Neural progenitor cell (in vitro differentiated cells): ENCODE measurements around the gene ESRRA. TPM values are rescaled to one million over a fixed set of nuclear protein-coding genes. Genes with fewer than 3 reads are reported as not detected.
A peak's percentile ranks its signal among the peaks of the same experiment; 100 is the strongest.

Source experiments
- DNase-seq: peaks from one replicate; pipeline ENCODE4 v3.0.0-alpha.2; 2016; ENCODE audit warnings: low spot score
- H2AFZ ChIP-seq: fragments of 200-600 bp; sonication (generic); replicated peaks from 2 replicates; pipeline ENCODE4 v1.6.1; 2016; ENCODE audit warnings: antibody characterized with exemption
- H3F3A ChIP-seq: fragments of 200-600 bp; sonication (generic); 2 replicates; pipeline ENCODE4 v1.6.1; 2016; ENCODE audit warnings: antibody characterized with exemption, low read depth
- H3K27ac ChIP-seq: fragments of 200-600 bp; sonication (generic); 2 replicates; pipeline ENCODE4 v1.5.1; 2016; ENCODE audit warnings: mild to moderate bottlenecking
- H3K27me3 ChIP-seq: fragments of 200-600 bp; sonication (generic); 2 replicates; pipeline ENCODE4 v1.6.1; 2016; ENCODE audit warnings: mild to moderate bottlenecking, moderate library complexity
- H3K36me3 ChIP-seq: fragments of 200-600 bp; sonication (generic); 2 replicates; pipeline ENCODE4 v1.5.1; 2016
- H3K4me1 ChIP-seq: fragments of 200-600 bp; sonication (generic); 2 replicates; pipeline ENCODE4 v1.6.1; 2016; ENCODE audit warnings: mixed run types
- H3K4me2 ChIP-seq: fragments of 200-600 bp; sonication (generic); 2 replicates; pipeline ENCODE4 v1.6.1; 2016
- H3K4me3 ChIP-seq: fragments of 200-600 bp; sonication (generic); 2 replicates; pipeline ENCODE4 v1.5.1; 2016
- H3K79me2 ChIP-seq: fragments of 200-600 bp; sonication (generic); 2 replicates; pipeline ENCODE4 v1.6.1; 2016; ENCODE audit warnings: low read depth
- H3K9ac ChIP-seq: fragments of 200-600 bp; sonication (generic); 2 replicates; pipeline ENCODE4 v1.6.1; 2016
- H3K9me3 ChIP-seq: fragments of 200-600 bp; sonication (generic); 2 replicates; pipeline ENCODE4 v1.5.1; 2016; ENCODE audit warnings: low read depth
- H4K20me1 ChIP-seq: fragments of 200-600 bp; sonication (generic); 2 replicates; pipeline ENCODE4 v1.6.1; 2016; ENCODE audit warnings: low read depth
- H3K27ac Mint-ChIP-seq: 3 replicates; pipeline ENCODE4 v1.8.0; 2021; ENCODE audit warnings: mixed read lengths
- H3K27me3 Mint-ChIP-seq: 2 replicates; pipeline ENCODE4 v1.8.0; 2022; ENCODE audit warnings: low read depth, mild to moderate bottlenecking, inconsistent platforms, moderate library complexity, mixed read lengths; ENCODE audit not compliant: insufficient read depth
- H3K36me3 Mint-ChIP-seq: 3 replicates; pipeline ENCODE4 v1.8.0; 2021; ENCODE audit warnings: mixed read lengths
- H3K4me1 Mint-ChIP-seq: 3 replicates; pipeline ENCODE4 v1.8.0; 2021; ENCODE audit warnings: mixed read lengths
- H3K4me3 Mint-ChIP-seq: 3 replicates; pipeline ENCODE4 v1.8.0; 2021; ENCODE audit warnings: mild to moderate bottlenecking, moderate library complexity, mixed read lengths
- H3K9me3 Mint-ChIP-seq: 3 replicates; pipeline ENCODE4 v1.8.0; 2020; ENCODE audit warnings: mixed read lengths
- CTCF ChIP-seq: fragments of 200-600 bp; sonication (generic); IDR thresholded peaks from 2 replicates; pipeline ENCODE4 v1.5.1; 2017; ENCODE audit warnings: antibody characterized with exemption, mild to moderate bottlenecking
- EZH2 ChIP-seq: fragments of 200-600 bp; sonication (generic); IDR thresholded peaks from 2 replicates; pipeline ENCODE4 v1.6.1; 2017; ENCODE audit warnings: antibody characterized with exemption, mild to moderate bottlenecking, moderate library complexity
- EZH2phosphoT487 ChIP-seq: fragments of 200-600 bp; sonication (generic); IDR thresholded peaks from 2 replicates; pipeline ENCODE4 v1.6.1; 2017; ENCODE audit warnings: antibody characterized with exemption
- total RNA-seq: library from RNA; depleted of rRNA; stranded (reverse); fragments of >200 nt; gene quantifications from 2 replicates; pipeline ENCODE4 v1.2.3, GENCODE V29; 2015; ENCODE audit warnings: low replicate concordance

The ESRRA gene
- total RNA-seq, 1 donor from 2014 or later = 5.5 TPM

GRCh38 chr11:64316672-64317324 lies 11.5 kb downstream of the ESRRA start:
- peak overlapping the region; percentile 78 for H2AFZ ChIP-seq
- H4K20me1 ChIP-seq = peaks cover 12% of the 10 kb centered on the region
- peak overlapping the region; percentile 82 for H3K4me3 ChIP-seq
- no peaks in the 10 kb centered on the region for H3K27me3 ChIP-seq
- Mint-ChIP-seq H3K4me3 (peak overlapping the region; percentile 95), H3K27me3 (peaks cover 2% of the 10 kb centered on the region), H3K4me1 (peaks cover 17% of the 10 kb centered on the region), H3K9me3 (no peaks in the 10 kb centered on the region), H3K27ac (no peak overlapping the region), H3K36me3 (peaks cover 12% of the 10 kb centered on the region)
- peaks cover 26% of the 10 kb centered on the region for H3K79me2 ChIP-seq
- TF ChIP-seq EZH2phosphoT487 (no peak), CTCF (no peak), EZH2 (no peak)
- peak overlapping the region; percentile 65 for H3K9ac ChIP-seq
- peak overlapping the region; percentile 32 for H3K27ac ChIP-seq
- H3K4me1 ChIP-seq = peaks cover 12% of the 10 kb centered on the region
- no peaks in the 10 kb centered on the region for H3K9me3 ChIP-seq
- H3K36me3 ChIP-seq = no peaks in the 10 kb centered on the region
- peaks cover 29% of the 10 kb centered on the region for H3F3A ChIP-seq
- DNase-seq = peak; percentile 31
- H3K4me2 ChIP-seq = peak overlapping the region; percentile 72

GRCh38 chr11:64317325-64317960 lies 12.1 kb downstream of the ESRRA start, which contains the start of gene TRMT112:
TSS of gene TRMT112 (minus strand) at chr11:64317559. CDS start at chr11:64317526, 33 bp downstream.
- Histone ChIP-seq H3K27ac (peak within 1 kb of the TSS; percentile 76), H4K20me1 (peaks cover 12% of the 10 kb centered on the region), H3K4me1 (peaks cover 12% of the 10 kb centered on the region), H3F3A (peaks cover 29% of the 10 kb centered on the region), H3K9ac (peak within 1 kb of the TSS; percentile 65), H3K9me3 (no peaks in the 10 kb centered on the region), H3K4me2 (peak within 1 kb of the TSS; percentile 72), H3K4me3 (peak within 1 kb of the TSS; percentile 82), H3K36me3 (no peaks in the 10 kb centered on the region), H3K79me2 (peaks cover 26% of the 10 kb centered on the region), H2AFZ (peak within 1 kb of the TSS; percentile 78), H3K27me3 (no peaks in the 10 kb centered on the region)
- peak; percentile 95 for DNase-seq
- no peak for TF ChIP-seq EZH2
- no peak for TF ChIP-seq EZH2phosphoT487
- TF ChIP-seq CTCF = no peak
- Mint-ChIP-seq H3K4me3 (peak within 1 kb of the TSS; percentile 95), H3K9me3 (no peaks in the 10 kb centered on the region), H3K4me1 (peaks cover 17% of the 10 kb centered on the region), H3K27me3 (peaks cover 2% of the 10 kb centered on the region), H3K36me3 (peaks cover 12% of the 10 kb centered on the region), H3K27ac (peak within 1 kb of the TSS; percentile 97)

GRCh38 chr11:64317961-64318765 lies 12.8 kb downstream of the ESRRA start, which contains the start of gene PRDX5:
TSS of gene PRDX5 (plus strand) at chr11:64318121. CDS start at chr11:64318216, 95 bp downstream.
- Mint-ChIP-seq H3K4me3 (peak within 1 kb of the TSS; percentile 95), H3K9me3 (no peaks in the 10 kb centered on the region), H3K4me1 (peaks cover 17% of the 10 kb centered on the region), H3K27me3 (peaks cover 4% of the 10 kb centered on the region), H3K36me3 (peaks cover 12% of the 10 kb centered on the region), H3K27ac (peak within 1 kb of the TSS; percentile 97)
- H3K4me1 ChIP-seq = peaks cover 12% of the 10 kb centered on the region
- peaks cover 26% of the 10 kb centered on the region for H3K79me2 ChIP-seq
- H3K9me3 ChIP-seq = no peaks in the 10 kb centered on the region
- peak within 1 kb of the TSS; percentile 82 for H3K4me3 ChIP-seq
- H3K4me2 ChIP-seq = peak within 1 kb of the TSS; percentile 72
- peak within 1 kb of the TSS; percentile 78 for H2AFZ ChIP-seq
- H3F3A ChIP-seq = peaks cover 29% of the 10 kb centered on the region
- peak within 1 kb of the TSS; percentile 76 for H3K27ac ChIP-seq
- no peak for TF ChIP-seq EZH2phosphoT487
- TF ChIP-seq CTCF = peak; percentile 42
- no peak for TF ChIP-seq EZH2
- H3K36me3 ChIP-seq = no peaks in the 10 kb centered on the region
- peak; percentile 97 for DNase-seq
- H3K9ac ChIP-seq = peak within 1 kb of the TSS; percentile 65
- peaks cover 12% of the 10 kb centered on the region for H4K20me1 ChIP-seq
- H3K27me3 ChIP-seq = no peaks in the 10 kb centered on the region
